ENCODE measurements around the gene FAM216A. TPM values are rescaled to one million over a fixed set of nuclear protein-coding genes. Genes with fewer than 3 reads are reported as not detected.

FAM216A gene
- total RNA-seq, 1 experiment from 2014 or later: 10.1 TPM

GRCh38 chr12:110475426-110475825, 6.8 kb downstream of the FAM216A start:
- Histone ChIP-seq H4K20me1 (ENCODE audit: insufficient read depth) (no peaks in the 10 kb centered on the region), H3K27ac (ENCODE audit: low read depth, low read length) (no peak overlapping the region), H3K27me3 (ENCODE audit: insufficient read depth, low read length) (no peaks in the 10 kb centered on the region), H3K9ac (ENCODE audit: low read length) (no peak overlapping the region), H3K79me2 (ENCODE audit: insufficient read depth, low read length) (no peaks in the 10 kb centered on the region), H3K4me3 (replicated peaks in 1 of 2; ENCODE audit: low read depth in 1 of 2, low read length in 2 of 2) (no peak overlapping the region), H3K36me3 (ENCODE audit: control insufficient read depth in 1 of 2, insufficient read depth in 2 of 2, low read length in 2 of 2) (no peaks in the 10 kb centered on the region), H3K4me2 (ENCODE audit: low read length) (no peak overlapping the region), H3K4me1 (ENCODE audit: control insufficient read depth in 1 of 2, insufficient read depth in 2 of 2, low read length in 2 of 2) (no peaks in the 10 kb centered on the region), H3K9me2 (ENCODE audit: insufficient read depth) (no peaks in the 10 kb centered on the region), H3K9me3 (ENCODE audit: control insufficient read depth in 1 of 2, insufficient read depth in 1 of 2, low read depth in 1 of 2, low read length in 2 of 2) (no peaks in the 10 kb centered on the region), H2AFZ (ENCODE audit: low read depth, low read length, poor library complexity, severe bottlenecking) (no peak overlapping the region)
- ATAC-seq (no peak), DNase-seq (ENCODE audit: low read depth, low spot score) (no peak)
- no TSS peak for BruUV-seq (replicated peaks)
- ChIA-PET RAD21 (ENCODE audit: low non-redundant PET in 1 of 2, low total read pairs in 2 of 2, uncharacterized antibody in 2 of 2, unreplicated experiment in 2 of 2) (no interaction called here), POLR2A (no interaction called here), CTCF (no interaction called here)
- intact Hi-C loops (cut with micrococcal nuclease): no loop called here
- TF ChIP-seq SP1 (IDR thresholded peaks at IDR 0.05; ENCODE audit: low read depth) (no peak), ZFX (IDR thresholded peaks at IDR 0.05) (no peak), ZBTB33 (IDR thresholded peaks at IDR 0.05; ENCODE audit: extremely low read depth, insufficient replicate concordance, low read length) (no peak), REST (IDR thresholded peaks at IDR 0.05; ENCODE audit: low read depth) (no peak), ATF3 (IDR thresholded peaks at IDR 0.05) (no peak)
